Mammary epithelial cell (primary cell): ENCODE results near the gene AFG1L.

Experiments
- CTCF ChIP-seq, 2 donors: IDR thresholded peaks in 1 of 2; conservative IDR thresholded peaks in 1 of 2; 2 replicates each; pipeline ENCODE4 v1.5.1; 2011 to 2012; ENCODE audit warnings: inconsistent platforms in 2 of 2, low read length in 2 of 2, mild to moderate bottlenecking in 2 of 2, control low read depth in 1 of 2, low read depth in 1 of 2; ENCODE audit not compliant: insufficient read depth in 1 of 2; ENCODE audit errors: extremely low read depth in 1 of 2
- EZH2 ChIP-seq: IDR thresholded peaks from 2 replicates; pipeline ENCODE4 v1.6.1; 2012; ENCODE audit warnings: low read length, inconsistent platforms, borderline replicate concordance

- TF ChIP-seq CTCF (conservative IDR thresholded peaks at IDR 0.05 in 1 of 2, IDR thresholded peaks at IDR 0.05 in 1 of 2; ENCODE audit: extremely low read depth in 1 of 2, insufficient read depth in 1 of 2, low read depth in 1 of 2, low read length in 2 of 2) (peak; percentile 41 to 70), EZH2 (no peak)
Observed at GRCh38 chr6:108497883-108498282, 203.0 kb downstream of the AFG1L start.
